Lower lobe of right lung (tissue), 2 donors: ENCODE measurements around the gene DOCK1. TPM values are rescaled to one million over a fixed set of nuclear protein-coding genes. Genes with fewer than 3 reads are reported as not detected.

Experiments
- ATAC-seq, 2 donors: fragments of 200-7000 bp; cut with Tn5 transposase; one replicate each; pipeline ENCODE4 v1.9.1; 2020 to 2022; ENCODE audit warnings: mild to moderate bottlenecking in 2 of 2, moderate library complexity in 2 of 2
- DNase-seq: peaks from one replicate; pipeline ENCODE4 v3.0.0-alpha.2; 2020
- H3K27ac ChIP-seq: fragments of 200-600 bp; one replicate; pipeline ENCODE4 v1.8.0; 2022
- H3K27me3 ChIP-seq: fragments of 200-600 bp; one replicate; pipeline ENCODE4 v1.8.0; 2022; ENCODE audit warnings: low read depth
- H3K36me3 ChIP-seq: fragments of 200-600 bp; one replicate; pipeline ENCODE4 v1.8.0; 2022; ENCODE audit warnings: mild to moderate bottlenecking
- H3K4me1 ChIP-seq: fragments of 200-600 bp; one replicate; pipeline ENCODE4 v1.8.0; 2022
- H3K4me3 ChIP-seq: fragments of 200-600 bp; one replicate; pipeline ENCODE4 v1.8.0; 2022; ENCODE audit warnings: mild to moderate bottlenecking
- H3K9me3 ChIP-seq: fragments of 200-600 bp; one replicate; pipeline ENCODE4 v1.8.0; 2022
- intact Hi-C: fragments of 100-400 bp; cut with DNase I; formaldehyde crosslinking; loops from one replicate; pipeline ENCODE4 v1.11.0; 2022
- total RNA-seq: library from RNA; stranded (reverse); fragmentation: NEBNext Ultra II Directional; extraction: Animal tissue kit (Norgen Biotek cat#: 25700); gene quantifications from one replicate; pipeline ENCODE4 v1.2.1, GENCODE V29; 2021
- TF ChIP-seq, protein P1 (sequence below): fragments of 200-600 bp; IDR thresholded peaks from one replicate; pipeline ENCODE4 v1.8.0; 2022; ENCODE audit warnings: antibody characterized with exemption, mild to moderate bottlenecking
- donor health status: DM: no; HTN: yes; CAD: no; lungs with severe emphysema.

Gene DOCK1
- total RNA-seq, 1 donor from 2014 or later: 44.8 TPM

DNA sequence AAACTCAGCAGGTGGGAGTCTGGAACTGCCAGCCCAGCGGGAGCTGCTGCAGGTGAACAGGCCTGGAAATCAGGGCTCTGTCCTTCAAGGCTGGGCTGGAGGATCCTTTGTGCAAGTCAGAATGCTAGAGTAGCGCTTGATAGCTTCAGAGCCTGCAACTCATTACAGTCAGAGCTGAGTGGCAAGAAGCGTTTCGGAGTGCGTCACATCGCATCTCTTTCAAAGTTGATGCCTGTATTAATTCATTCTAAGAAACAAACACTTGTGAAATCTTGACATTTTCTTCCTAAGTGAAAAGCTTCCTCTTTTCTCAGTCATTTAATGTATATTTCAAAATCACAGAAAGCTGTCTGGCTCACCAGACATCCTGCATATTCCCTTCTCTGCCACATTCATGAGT is 522.7 kb downstream of the DOCK1 start:
- TF ChIP-seq, protein P1, sequence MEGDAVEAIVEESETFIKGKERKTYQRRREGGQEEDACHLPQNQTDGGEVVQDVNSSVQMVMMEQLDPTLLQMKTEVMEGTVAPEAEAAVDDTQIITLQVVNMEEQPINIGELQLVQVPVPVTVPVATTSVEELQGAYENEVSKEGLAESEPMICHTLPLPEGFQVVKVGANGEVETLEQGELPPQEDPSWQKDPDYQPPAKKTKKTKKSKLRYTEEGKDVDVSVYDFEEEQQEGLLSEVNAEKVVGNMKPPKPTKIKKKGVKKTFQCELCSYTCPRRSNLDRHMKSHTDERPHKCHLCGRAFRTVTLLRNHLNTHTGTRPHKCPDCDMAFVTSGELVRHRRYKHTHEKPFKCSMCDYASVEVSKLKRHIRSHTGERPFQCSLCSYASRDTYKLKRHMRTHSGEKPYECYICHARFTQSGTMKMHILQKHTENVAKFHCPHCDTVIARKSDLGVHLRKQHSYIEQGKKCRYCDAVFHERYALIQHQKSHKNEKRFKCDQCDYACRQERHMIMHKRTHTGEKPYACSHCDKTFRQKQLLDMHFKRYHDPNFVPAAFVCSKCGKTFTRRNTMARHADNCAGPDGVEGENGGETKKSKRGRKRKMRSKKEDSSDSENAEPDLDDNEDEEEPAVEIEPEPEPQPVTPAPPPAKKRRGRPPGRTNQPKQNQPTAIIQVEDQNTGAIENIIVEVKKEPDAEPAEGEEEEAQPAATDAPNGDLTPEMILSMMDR: no peak
- H3K4me3 ChIP-seq: no peak overlapping the region
- H3K36me3 ChIP-seq: peaks cover 39% of the 10 kb centered on the region
- H3K9me3 ChIP-seq: no peaks in the 10 kb centered on the region
- no peaks in the 10 kb centered on the region for H3K27me3 ChIP-seq
- no peaks in the 10 kb centered on the region for H3K4me1 ChIP-seq
- ATAC-seq: no peak
- intact Hi-C loops: no loop called here
- H3K27ac ChIP-seq: no peak overlapping the region
- DNase-seq: no peak

- peaks cover 39% of the 10 kb centered on the region for H3K36me3 ChIP-seq
- no peak overlapping the region for H3K27ac ChIP-seq
- no peaks in the 10 kb centered on the region for H3K9me3 ChIP-seq
- no peak for DNase-seq
- H3K4me3 ChIP-seq: no peak overlapping the region
- no peak for ATAC-seq
- no peaks in the 10 kb centered on the region for H3K4me1 ChIP-seq
- TF ChIP-seq, protein P1: no peak
- H3K27me3 ChIP-seq: no peaks in the 10 kb centered on the region
- intact Hi-C loops: no loop called here
Observed at GRCh38 chr10:127428385-127428980, 523.3 kb downstream of the DOCK1 start.

GRCh38 chr10:127429601-127430312 is 524.5 kb downstream of the DOCK1 start:
- no peaks in the 10 kb centered on the region for H3K27me3 ChIP-seq
- DNase-seq (no peak), ATAC-seq (no peak)
- H3K4me1 ChIP-seq: no peaks in the 10 kb centered on the region
- no peaks in the 10 kb centered on the region for H3K9me3 ChIP-seq
- H3K4me3 ChIP-seq: no peak overlapping the region
- intact Hi-C loops: no loop called here
- TF ChIP-seq, protein P1: no peak
- peaks cover 38% of the 10 kb centered on the region for H3K36me3 ChIP-seq
- H3K27ac ChIP-seq: no peak overlapping the region

- DNase-seq (no peak), ATAC-seq (no peak)
- H3K9me3 ChIP-seq: no peaks in the 10 kb centered on the region
- H3K4me1 ChIP-seq: no peaks in the 10 kb centered on the region
- intact Hi-C loops: no loop called here
- TF ChIP-seq, protein P1: no peak
- H3K27ac ChIP-seq: no peak overlapping the region
- peaks cover 29% of the 10 kb centered on the region for H3K36me3 ChIP-seq
- H3K4me3 ChIP-seq: no peak overlapping the region
- H3K27me3 ChIP-seq: no peaks in the 10 kb centered on the region
Observed at GRCh38 chr10:127431525-127431924, 526.3 kb downstream of the DOCK1 start.

- TF ChIP-seq, protein P1: no peak
Observed at GRCh38 chr10:127434006-127434405, 528.8 kb downstream of the DOCK1 start.

More at GRCh38 chr10:127434006-127434405, 528.8 kb downstream of the DOCK1 start:
- H3K9me3 ChIP-seq: no peaks in the 10 kb centered on the region
- no peak for DNase-seq
- intact Hi-C loops: no loop called here
- H3K27ac ChIP-seq: no peak overlapping the region
- H3K27me3 ChIP-seq: no peaks in the 10 kb centered on the region
- no peak overlapping the region for H3K4me3 ChIP-seq
- peaks cover 19% of the 10 kb centered on the region for H3K36me3 ChIP-seq
- H3K4me1 ChIP-seq: no peaks in the 10 kb centered on the region
- no peak for ATAC-seq
